MG63 (cell line): ENCODE results near the gene PHLPP1. TPM values are rescaled to one million over a fixed set of nuclear protein-coding genes. Genes with fewer than 3 reads are reported as not detected.
A peak's percentile ranks its signal among the peaks of the same experiment; 100 is the strongest.

Experiments
- DNase-seq: peaks from one replicate; pipeline ENCODE4 v3.0.0-alpha.2; 2020
- H3K27me3 ChIP-seq: fragments of 250-450 bp; sonication (Bioruptor Pico); 2 replicates; pipeline ENCODE4 v1.5.1; 2020; ENCODE audit warnings: mild to moderate bottlenecking, moderate library complexity
- H3K36me3 ChIP-seq: fragments of 250-450 bp; sonication (Bioruptor Pico); 2 replicates; pipeline ENCODE4 v1.5.1; 2020; ENCODE audit warnings: mild to moderate bottlenecking, moderate library complexity
- H3K4me3 ChIP-seq: fragments of 250-450 bp; sonication (Bioruptor Pico); 2 replicates; pipeline ENCODE4 v1.5.1; 2020; ENCODE audit warnings: mild to moderate bottlenecking, moderate library complexity
- H3K9me3 ChIP-seq: fragments of 250-450 bp; sonication (Bioruptor Pico); 2 replicates; pipeline ENCODE4 v1.5.1; 2020; ENCODE audit warnings: mild to moderate bottlenecking, moderate library complexity
- total RNA-seq: library from RNA; depleted of rRNA; stranded (reverse); fragments of >200 nt; shearing (Covaris generic); gene quantifications from 2 replicates; pipeline ENCODE4 v1.2.3, GENCODE V29; 2014; ENCODE audit warnings: low replicate concordance

Gene PHLPP1
- total RNA-seq, 1 experiment from 2014 or later: 6.6 TPM

GRCh38 chr18:62776024-62776570 lies 60.8 kb downstream of the PHLPP1 start:
- no peaks in the 10 kb centered on the region for H3K36me3 ChIP-seq
- H3K9me3 ChIP-seq: no peaks in the 10 kb centered on the region
- DNase-seq: no peak
- no peak overlapping the region for H3K4me3 ChIP-seq
- no peaks in the 10 kb centered on the region for H3K27me3 ChIP-seq

- H3K9me3 ChIP-seq: no peaks in the 10 kb centered on the region
- DNase-seq: no peak
- H3K36me3 ChIP-seq: no peaks in the 10 kb centered on the region
- no peaks in the 10 kb centered on the region for H3K27me3 ChIP-seq
- no peak overlapping the region for H3K4me3 ChIP-seq
Measured at GRCh38 chr18:62777814-62778213, 62.5 kb downstream of the PHLPP1 start.

- no peaks in the 10 kb centered on the region for H3K36me3 ChIP-seq
- H3K4me3 ChIP-seq: no peak overlapping the region
- DNase-seq: no peak
- H3K27me3 ChIP-seq: no peaks in the 10 kb centered on the region
- no peaks in the 10 kb centered on the region for H3K9me3 ChIP-seq
Measured at GRCh38 chr18:62778976-62779869, 63.9 kb downstream of the PHLPP1 start.

DNA sequence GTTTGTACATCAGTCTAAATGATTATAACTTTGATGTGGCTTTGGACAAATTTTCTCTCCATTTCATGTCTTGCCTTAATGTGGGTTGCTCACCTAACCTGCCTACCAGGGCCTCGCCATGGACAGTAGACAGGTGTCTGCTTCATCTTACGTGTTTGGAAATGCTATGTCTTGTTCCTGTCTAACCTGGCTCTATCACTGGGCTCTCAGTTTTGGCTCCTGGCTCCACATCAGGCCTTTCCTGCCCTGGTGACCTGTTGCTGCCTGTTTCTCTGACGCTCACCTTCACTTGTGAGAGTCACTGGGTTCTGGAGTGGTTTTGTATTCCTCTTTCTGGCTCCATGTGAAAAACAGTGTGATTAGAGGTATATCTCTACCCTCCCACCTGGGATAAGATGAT lies 65.9 kb downstream of the PHLPP1 start:
- Histone ChIP-seq H3K4me3 (no peak overlapping the region), H3K9me3 (no peaks in the 10 kb centered on the region), H3K27me3 (no peaks in the 10 kb centered on the region), H3K36me3 (no peaks in the 10 kb centered on the region)
- no peak for DNase-seq

DNA sequence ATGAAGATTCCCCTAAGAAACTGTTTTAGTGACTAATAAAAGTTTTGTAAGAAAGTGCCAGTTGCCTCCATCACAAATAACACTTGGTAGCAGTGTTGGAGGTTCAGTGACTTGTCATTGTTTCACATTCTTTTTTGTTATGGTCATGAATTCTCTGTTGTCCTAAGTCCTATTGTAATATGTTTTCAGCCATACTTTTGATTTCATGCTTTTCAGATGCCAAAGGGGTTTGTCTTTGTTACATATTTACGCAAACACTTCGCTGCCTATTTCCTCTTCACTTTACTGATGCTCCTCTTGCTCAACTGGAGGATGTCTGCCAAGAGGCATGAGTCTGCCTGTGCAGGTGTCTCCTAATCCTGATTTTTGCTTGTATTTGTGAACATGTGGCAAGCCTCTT lies 66.6 kb downstream of the PHLPP1 start:
- DNase-seq: peak; percentile 76

GRCh38 chr18:62784338-62784965 lies 69.1 kb downstream of the PHLPP1 start:
- Histone ChIP-seq H3K9me3 (no peaks in the 10 kb centered on the region), H3K4me3 (no peak overlapping the region), H3K27me3 (no peaks in the 10 kb centered on the region), H3K36me3 (no peaks in the 10 kb centered on the region)
- no peak for DNase-seq

More for the DNA sequence above, 66.6 kb downstream of the PHLPP1 start:
- Histone ChIP-seq H3K9me3 (no peaks in the 10 kb centered on the region), H3K36me3 (no peaks in the 10 kb centered on the region), H3K4me3 (no peak overlapping the region), H3K27me3 (no peaks in the 10 kb centered on the region)

DNA sequence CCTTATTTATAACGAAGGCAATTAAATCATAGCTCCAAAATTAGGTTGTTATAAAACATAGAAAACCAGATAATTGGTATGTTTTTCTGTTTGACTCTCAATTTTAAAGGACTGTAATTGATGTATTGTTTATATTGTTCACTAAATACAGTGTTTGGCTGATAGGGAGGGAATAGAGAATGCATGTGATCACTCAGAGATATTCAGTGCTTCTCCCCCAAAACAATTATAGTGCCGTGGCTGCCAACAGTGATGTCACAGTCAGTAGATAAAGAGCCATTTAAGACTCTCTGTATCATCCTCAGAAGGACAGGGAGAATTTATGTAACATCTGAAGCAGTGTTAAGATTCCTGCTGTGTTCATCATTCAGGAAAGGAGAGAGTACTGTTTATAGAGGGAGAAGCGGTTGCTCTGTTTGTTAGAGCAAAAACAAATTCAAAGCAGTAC lies 69.6 kb downstream of the PHLPP1 start:
- DNase-seq: peak; percentile 53
- H3K9me3 ChIP-seq: no peaks in the 10 kb centered on the region
- H3K27me3 ChIP-seq: no peaks in the 10 kb centered on the region
- H3K36me3 ChIP-seq: no peaks in the 10 kb centered on the region
- H3K4me3 ChIP-seq: no peak overlapping the region

DNA sequence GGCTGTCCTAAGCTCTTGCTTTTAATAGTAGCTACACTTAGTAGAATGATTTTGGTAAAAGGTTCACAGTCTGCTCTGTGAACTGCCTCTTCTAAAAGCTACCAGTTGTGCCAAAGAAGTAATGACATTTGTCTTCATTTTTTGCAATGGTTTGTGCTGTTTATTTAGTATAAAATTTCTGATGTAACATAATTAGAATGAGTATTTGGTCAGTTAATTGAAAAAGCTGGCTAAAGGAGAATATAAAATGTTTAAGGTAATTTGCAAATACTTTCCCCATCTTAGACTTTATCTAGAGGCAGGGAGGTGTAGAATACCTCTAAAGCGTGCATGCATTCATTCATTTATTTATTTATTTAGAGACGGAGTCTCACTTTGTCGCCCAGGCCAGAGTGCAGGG lies 71.3 kb downstream of the PHLPP1 start:
- Histone ChIP-seq H3K9me3 (no peaks in the 10 kb centered on the region), H3K27me3 (no peaks in the 10 kb centered on the region), H3K36me3 (no peaks in the 10 kb centered on the region), H3K4me3 (no peak overlapping the region)
- DNase-seq: no peak

DNA sequence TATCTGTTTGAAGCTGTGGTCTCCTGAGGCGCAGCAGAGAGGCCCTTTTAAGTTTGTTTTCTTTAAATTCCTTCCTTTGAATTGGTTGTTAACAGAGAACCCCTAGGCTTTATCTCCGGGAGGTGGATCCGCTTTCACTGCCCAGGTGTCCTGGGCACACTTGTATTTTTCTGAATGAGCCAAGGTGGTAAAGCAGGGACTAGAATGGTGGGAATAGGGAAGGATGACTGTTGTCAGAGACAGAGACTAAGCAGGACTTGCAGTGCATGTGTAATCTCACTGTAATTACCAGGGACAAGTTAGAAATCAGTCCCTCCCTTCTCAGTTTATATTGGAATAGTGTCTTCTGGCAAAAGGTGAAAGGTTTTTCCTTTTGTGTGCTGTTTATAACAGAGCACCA lies 72.8 kb downstream of the PHLPP1 start:
- Histone ChIP-seq H3K27me3 (no peaks in the 10 kb centered on the region), H3K9me3 (no peaks in the 10 kb centered on the region), H3K4me3 (no peak overlapping the region), H3K36me3 (no peaks in the 10 kb centered on the region)
- no peak for DNase-seq

- H3K9me3 ChIP-seq: no peaks in the 10 kb centered on the region
- DNase-seq: no peak
- H3K4me3 ChIP-seq: no peak overlapping the region
- no peaks in the 10 kb centered on the region for H3K36me3 ChIP-seq
- no peaks in the 10 kb centered on the region for H3K27me3 ChIP-seq
Measured at GRCh38 chr18:62788876-62789275, 73.5 kb downstream of the PHLPP1 start.

GRCh38 chr18:62790871-62791772 lies 75.8 kb downstream of the PHLPP1 start:
- Histone ChIP-seq H3K4me3 (peak overlapping the region; percentile 7; the same call in 1 of the 2 replicates), H3K36me3 (no peaks in the 10 kb centered on the region), H3K9me3 (no peaks in the 10 kb centered on the region), H3K27me3 (no peaks in the 10 kb centered on the region)
- no peak for DNase-seq

DNA sequence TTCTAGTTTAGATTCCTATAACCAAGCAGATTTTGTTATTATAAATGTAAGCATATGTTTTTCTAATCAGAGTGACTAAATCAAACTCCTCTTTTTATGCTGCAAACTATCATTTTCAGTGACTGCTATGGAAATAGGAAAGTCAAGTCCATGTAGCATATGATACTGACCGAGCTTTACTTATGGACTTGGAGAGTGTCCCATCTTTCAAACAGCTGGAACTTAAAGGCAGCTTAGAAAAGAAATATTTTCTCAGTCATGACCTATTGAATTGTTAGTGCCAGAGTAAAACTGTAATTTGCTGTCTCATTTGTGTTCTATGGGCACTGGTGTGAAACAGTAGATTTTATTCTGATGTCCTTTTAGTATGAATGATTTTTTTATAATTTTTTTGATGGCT lies 76.7 kb downstream of the PHLPP1 start:
- H3K27me3 ChIP-seq: no peaks in the 10 kb centered on the region
- DNase-seq: no peak

GRCh38 chr18:62795813-62796212 lies 80.5 kb downstream of the PHLPP1 start:
- H3K9me3 ChIP-seq: no peaks in the 10 kb centered on the region
- H3K27me3 ChIP-seq: no peaks in the 10 kb centered on the region

More for the DNA sequence above, 76.7 kb downstream of the PHLPP1 start:
- Histone ChIP-seq H3K36me3 (no peaks in the 10 kb centered on the region), H3K4me3 (no peak overlapping the region), H3K9me3 (no peaks in the 10 kb centered on the region)

DNA sequence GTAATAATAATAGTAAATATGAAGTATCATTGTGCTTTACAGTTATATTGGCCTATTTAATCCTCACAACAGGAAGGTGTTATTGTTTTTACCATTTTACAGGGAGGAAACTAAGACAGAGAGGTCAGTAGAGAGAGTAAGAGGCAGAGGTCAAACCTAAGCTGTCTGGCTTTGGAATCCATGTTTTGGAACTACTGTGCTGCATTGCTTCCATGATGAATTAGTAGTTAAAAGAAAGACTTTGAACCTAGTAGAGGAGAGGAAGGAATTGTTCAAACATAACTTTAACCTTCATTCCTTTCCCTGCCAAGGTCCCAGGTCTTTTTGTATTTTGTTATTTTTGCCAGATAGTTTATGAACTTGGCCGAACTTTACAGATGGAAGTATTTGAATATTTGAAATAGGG lies 80.9 kb downstream of the PHLPP1 start:
- DNase-seq: no peak
- no peak overlapping the region for H3K4me3 ChIP-seq
- no peaks in the 10 kb centered on the region for H3K27me3 ChIP-seq
- no peaks in the 10 kb centered on the region for H3K9me3 ChIP-seq
- H3K36me3 ChIP-seq: no peaks in the 10 kb centered on the region

More at GRCh38 chr18:62795813-62796212, 80.5 kb downstream of the PHLPP1 start:
- Histone ChIP-seq H3K36me3 (no peaks in the 10 kb centered on the region), H3K4me3 (no peak overlapping the region)
- no peak for DNase-seq

GRCh38 chr18:62797329-62797728 lies 82.0 kb downstream of the PHLPP1 start:
- Histone ChIP-seq H3K36me3 (no peaks in the 10 kb centered on the region), H3K9me3 (no peaks in the 10 kb centered on the region), H3K4me3 (no peak overlapping the region), H3K27me3 (no peaks in the 10 kb centered on the region)
- DNase-seq: no peak

DNA sequence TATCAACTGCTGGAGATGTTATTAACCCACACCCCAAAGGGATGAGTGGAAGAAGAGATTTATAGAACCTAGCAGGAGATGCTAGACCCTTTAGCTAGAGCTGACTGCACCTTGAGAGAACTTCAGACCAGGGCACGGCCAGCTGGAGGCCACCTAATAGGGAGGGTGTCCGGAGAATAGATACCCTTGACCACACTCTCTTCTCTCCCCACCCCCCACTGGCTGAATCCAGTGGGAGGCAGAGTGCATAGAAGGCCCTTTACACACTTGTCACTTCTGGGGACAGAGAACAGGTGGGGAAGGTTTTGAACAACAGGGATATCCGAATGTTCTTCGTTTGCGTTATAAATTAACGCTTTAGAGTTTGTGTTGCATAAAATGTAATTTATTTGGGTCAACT lies 84.6 kb downstream of the PHLPP1 start:
- Histone ChIP-seq H3K4me3 (no peak overlapping the region), H3K9me3 (no peaks in the 10 kb centered on the region), H3K27me3 (no peaks in the 10 kb centered on the region), H3K36me3 (no peaks in the 10 kb centered on the region)
- DNase-seq: no peak

GRCh38 chr18:62802523-62802922 lies 87.2 kb downstream of the PHLPP1 start:
- no peak overlapping the region for H3K4me3 ChIP-seq
- no peak for DNase-seq
- no peaks in the 10 kb centered on the region for H3K36me3 ChIP-seq

More at GRCh38 chr18:62802523-62802922, 87.2 kb downstream of the PHLPP1 start:
- H3K9me3 ChIP-seq: no peaks in the 10 kb centered on the region
- no peaks in the 10 kb centered on the region for H3K27me3 ChIP-seq
